KMS-11 (cell line): ENCODE results near the gene IFNA14.

Source experiments
- H2AFZ ChIP-seq: fragments of 200-600 bp; sonication (generic); 2 replicates; pipeline ENCODE4 v1.6.1; 2016; ENCODE audit warnings: antibody characterized with exemption, mixed run types, low read depth
- H3K27ac ChIP-seq: fragments of 200-600 bp; sonication (generic); 2 replicates; pipeline ENCODE4 v1.6.1; 2016; ENCODE audit warnings: mild to moderate bottlenecking, mixed run types
- H3K27me3 ChIP-seq: fragments of 200-600 bp; sonication (generic); 2 replicates; pipeline ENCODE4 v1.6.1; 2017; ENCODE audit warnings: mild to moderate bottlenecking, low read depth, mixed run types, moderate library complexity; ENCODE audit not compliant: insufficient read depth
- H3K36me3 ChIP-seq: fragments of 200-600 bp; sonication (generic); 2 replicates; pipeline ENCODE4 v1.6.1; 2017; ENCODE audit warnings: mild to moderate bottlenecking, mixed run types; ENCODE audit not compliant: insufficient read depth
- H3K4me1 ChIP-seq: fragments of 200-600 bp; sonication (generic); 2 replicates; pipeline ENCODE4 v1.6.1; 2016; ENCODE audit warnings: mild to moderate bottlenecking, low read depth, mixed run types; ENCODE audit not compliant: poor library complexity, severe bottlenecking
- H3K4me2 ChIP-seq: fragments of 200-600 bp; sonication (generic); 2 replicates; pipeline ENCODE4 v1.7.0; 2016; ENCODE audit warnings: mild to moderate bottlenecking, mixed run types
- H3K4me3 ChIP-seq: fragments of 200-600 bp; sonication (generic); IDR thresholded peaks from 2 replicates; pipeline ENCODE4 v1.6.1; 2017; ENCODE audit warnings: low read depth, low read length, mixed read lengths; ENCODE audit not compliant: insufficient read depth
- H3K79me2 ChIP-seq: fragments of 200-600 bp; sonication (generic); 2 replicates; pipeline ENCODE4 v1.6.1; 2016; ENCODE audit warnings: low read depth, mixed run types; ENCODE audit not compliant: insufficient read depth
- H3K9ac ChIP-seq: fragments of 200-600 bp; sonication (generic); 2 replicates; pipeline ENCODE4 v1.6.1; 2016; ENCODE audit warnings: mild to moderate bottlenecking, mixed run types
- H4K20me1 ChIP-seq: fragments of 200-600 bp; sonication (generic); 2 replicates; pipeline ENCODE4 v1.6.1; 2016; ENCODE audit warnings: mild to moderate bottlenecking, mixed run types; ENCODE audit not compliant: insufficient read depth
- CTCF ChIP-seq: fragments of 200-600 bp; sonication (generic); conservative IDR thresholded peaks from 2 replicates; pipeline ENCODE4 v1.6.1; 2017; ENCODE audit warnings: low read depth, mild to moderate bottlenecking, antibody characterized with exemption, low read length, moderate library complexity, mixed read lengths

IFNA14 gene

DNA sequence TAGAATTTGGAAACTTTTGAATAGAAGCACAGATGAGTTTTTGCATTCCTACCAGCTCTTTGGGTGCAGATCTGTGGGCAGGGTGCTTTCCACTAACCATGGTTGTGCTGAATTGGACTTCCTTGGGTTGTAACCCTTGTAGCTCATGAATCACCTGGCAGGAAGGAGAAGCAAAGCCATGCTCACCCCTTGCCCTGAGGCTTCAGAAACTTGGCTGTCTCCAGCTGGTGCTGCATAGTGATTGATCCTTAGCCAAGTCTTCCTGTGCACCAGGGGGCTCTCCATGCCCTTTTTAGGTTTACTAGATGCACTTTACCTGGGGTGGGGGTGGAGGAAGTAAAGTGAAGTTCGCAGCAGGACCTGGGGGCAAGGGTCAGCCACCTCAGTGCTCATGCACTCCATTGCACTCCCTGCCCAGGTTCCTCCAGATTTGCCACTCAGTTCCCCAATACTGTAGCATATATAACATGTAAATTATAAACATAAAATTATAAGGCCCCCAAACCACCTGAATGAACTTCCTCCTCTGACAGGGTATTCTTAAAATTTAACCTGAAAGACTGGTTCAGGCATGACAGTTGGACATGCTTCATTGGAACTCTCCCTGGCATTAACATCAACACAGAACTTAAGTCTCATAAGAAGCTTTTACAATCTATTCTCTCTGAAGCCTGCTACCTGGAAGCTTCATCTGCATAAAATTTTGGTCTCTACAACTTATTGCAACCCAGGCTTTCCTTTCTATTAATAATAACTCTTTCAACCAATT lies 25.8 kb upstream of the IFNA14 start:
- Histone ChIP-seq H3K4me1 (no peaks in the 10 kb centered on the region), H2AFZ (no peak overlapping the region), H3K36me3 (no peaks in the 10 kb centered on the region), H3K27me3 (no peaks in the 10 kb centered on the region), H3K79me2 (no peaks in the 10 kb centered on the region), H3K27ac (no peak overlapping the region), H4K20me1 (no peaks in the 10 kb centered on the region), H3K4me3 (no peak overlapping the region), H3K9ac (no peak overlapping the region), H3K4me2 (no peak overlapping the region)
- TF ChIP-seq CTCF: no peak

- Histone ChIP-seq H3K9ac (no peak overlapping the region), H3K4me1 (peaks cover 5% of the 10 kb centered on the region), H3K4me3 (no peak overlapping the region), H3K36me3 (no peaks in the 10 kb centered on the region), H3K27me3 (peaks cover 3% of the 10 kb centered on the region; the same call in 1 of the 2 replicates), H3K4me2 (no peak overlapping the region), H2AFZ (no peak overlapping the region), H4K20me1 (no peaks in the 10 kb centered on the region), H3K79me2 (no peaks in the 10 kb centered on the region), H3K27ac (no peak overlapping the region)
- no peak for TF ChIP-seq CTCF
These were observed 15.9 kb upstream of the IFNA14 start for GRCh38 chr9:21255538-21256212.

- Histone ChIP-seq H3K4me1 (peaks cover 5% of the 10 kb centered on the region), H3K36me3 (no peaks in the 10 kb centered on the region), H3K27ac (no peak overlapping the region), H3K27me3 (peaks cover 3% of the 10 kb centered on the region; the same call in 1 of the 2 replicates), H3K4me2 (peak overlapping the region; percentile 1; the same call in 1 of the 2 replicates), H3K79me2 (no peaks in the 10 kb centered on the region), H3K4me3 (no peak overlapping the region), H3K9ac (no peak overlapping the region), H2AFZ (no peak overlapping the region), H4K20me1 (no peaks in the 10 kb centered on the region)
- TF ChIP-seq CTCF: peak; percentile 76
These were observed 13.1 kb upstream of the IFNA14 start for GRCh38 chr9:21252721-21253547.

DNA sequence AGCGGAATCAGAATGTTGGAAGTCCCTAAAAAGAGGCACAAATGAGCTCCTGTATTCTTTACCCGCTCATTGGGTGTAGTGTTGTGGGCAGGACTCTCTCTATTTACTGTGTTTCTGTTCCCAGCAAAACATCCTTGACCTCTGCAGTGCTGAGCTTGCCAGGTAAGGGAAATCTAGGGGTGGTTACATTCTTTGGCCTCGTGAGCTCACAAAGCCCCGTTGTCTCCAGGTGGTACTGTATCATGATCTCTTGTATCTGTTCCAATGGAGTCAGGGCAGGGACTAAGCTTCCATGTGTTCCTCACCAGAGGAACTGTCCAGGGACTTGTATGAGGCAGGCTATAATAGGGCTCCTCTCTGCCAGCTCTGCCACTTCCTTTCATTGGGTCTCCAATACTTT lies 11.8 kb upstream of the IFNA14 start:
- Histone ChIP-seq H4K20me1 (no peaks in the 10 kb centered on the region), H2AFZ (no peak overlapping the region), H3K4me2 (no peak overlapping the region), H3K4me1 (peaks cover 5% of the 10 kb centered on the region), H3K4me3 (no peak overlapping the region), H3K79me2 (no peaks in the 10 kb centered on the region), H3K36me3 (no peaks in the 10 kb centered on the region), H3K27ac (no peak overlapping the region), H3K27me3 (peaks cover 3% of the 10 kb centered on the region; the same call in 1 of the 2 replicates), H3K9ac (no peak overlapping the region)
- TF ChIP-seq CTCF: no peak
